Amniotic stem cell (primary cell): ENCODE data around the gene CEP78.
A peak's percentile ranks its signal among the peaks of the same experiment; 100 is the strongest.
"Not testable (repeated sequence)": the region's sequence is repeated elsewhere in the genome, so short reads cannot be mapped to it uniquely, and the experiment has no call there.

ENCODE experiments used
- DNase-seq: peaks from one replicate; lab custom pipeline; 2025; lab: John Stamatoyannopoulos, UW

The CEP78 gene

DNA sequence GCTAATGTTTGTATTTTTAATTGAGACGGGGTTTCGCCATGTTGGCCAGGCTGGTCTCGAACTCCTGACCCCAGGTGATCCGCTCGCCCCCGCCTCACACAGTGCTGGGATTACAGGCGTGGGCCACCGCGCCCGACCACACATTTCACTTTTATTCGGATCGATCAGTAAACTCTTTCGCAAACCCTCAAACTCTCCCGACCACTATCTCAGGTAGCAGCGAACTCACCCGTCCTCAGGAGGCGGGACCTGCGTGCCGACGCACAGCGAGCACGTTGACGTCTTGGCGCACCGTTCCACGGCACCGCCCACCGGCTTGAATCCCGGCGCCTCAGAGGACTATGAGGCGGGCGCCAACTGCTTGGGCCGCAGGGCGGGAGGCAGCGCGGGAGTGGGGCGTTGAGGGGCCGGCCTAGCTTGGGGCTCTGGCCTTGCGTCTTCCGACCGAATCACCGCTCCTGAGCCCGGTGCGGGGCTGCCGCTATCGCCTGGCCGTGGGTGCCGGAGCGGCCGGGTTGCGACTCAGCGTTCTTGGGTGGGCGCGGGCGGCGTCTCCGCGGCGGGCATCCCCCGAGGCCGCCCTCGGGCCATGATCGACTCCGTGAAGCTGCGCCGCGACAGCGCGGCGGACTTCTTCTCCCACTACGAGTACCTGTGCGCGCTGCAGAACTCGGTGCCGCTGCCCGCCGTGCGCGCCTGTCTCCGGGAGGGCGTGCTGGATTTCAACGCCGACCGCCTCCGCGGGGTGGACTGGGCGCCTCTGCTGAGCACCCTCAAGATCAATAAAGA lies at the start of gene CEP78:
TSS of gene CEP78 (plus strand) at position 314 of the 789 bp plus-strand sequence. CDS start at position 590, 276 bp downstream.
- DNase-seq, result peak; percentile 79

DNA sequence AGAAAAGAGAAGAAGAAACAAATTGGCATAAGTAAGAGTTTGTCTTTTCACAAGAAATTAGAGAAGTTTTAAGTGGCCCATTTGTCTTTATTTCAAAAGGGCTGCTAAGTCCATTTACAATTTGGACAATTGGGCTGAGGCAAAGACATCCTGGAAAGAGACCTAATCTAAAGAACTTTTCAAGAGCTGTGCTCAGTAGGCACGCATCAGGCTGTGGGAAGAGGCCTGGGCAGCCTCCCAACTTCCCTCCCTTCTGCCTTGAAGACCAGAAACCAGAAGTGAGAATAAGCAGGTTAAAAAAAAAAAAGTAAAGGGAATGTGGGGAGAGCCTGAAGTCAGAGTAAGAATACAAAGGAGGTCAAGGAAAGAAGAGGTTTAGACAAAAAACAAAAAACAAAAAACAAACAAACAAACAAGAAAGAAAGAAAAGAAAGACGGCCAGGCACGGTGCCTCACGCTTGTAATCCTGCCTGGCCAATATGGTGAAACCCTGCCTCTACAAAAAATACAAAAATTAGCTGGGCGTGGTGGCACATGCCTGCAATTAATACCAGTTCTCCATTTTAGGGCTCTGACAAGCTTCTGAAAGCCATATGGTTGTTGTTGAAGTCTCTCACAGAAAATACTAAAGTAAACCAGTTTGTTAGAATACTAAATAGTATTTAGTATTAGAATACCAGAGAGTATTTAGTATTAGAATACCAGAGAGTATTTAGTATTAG lies 48.0 kb upstream of the CEP78 start:
- DNase-seq, result no peak

GRCh38 chr9:78188594-78188993 lies 47.3 kb upstream of the CEP78 start:
- DNase-seq, result no peak

- DNase-seq, result no peak
These were observed 46.9 kb upstream of the CEP78 start for GRCh38 chr9:78189001-78189400.

DNA sequence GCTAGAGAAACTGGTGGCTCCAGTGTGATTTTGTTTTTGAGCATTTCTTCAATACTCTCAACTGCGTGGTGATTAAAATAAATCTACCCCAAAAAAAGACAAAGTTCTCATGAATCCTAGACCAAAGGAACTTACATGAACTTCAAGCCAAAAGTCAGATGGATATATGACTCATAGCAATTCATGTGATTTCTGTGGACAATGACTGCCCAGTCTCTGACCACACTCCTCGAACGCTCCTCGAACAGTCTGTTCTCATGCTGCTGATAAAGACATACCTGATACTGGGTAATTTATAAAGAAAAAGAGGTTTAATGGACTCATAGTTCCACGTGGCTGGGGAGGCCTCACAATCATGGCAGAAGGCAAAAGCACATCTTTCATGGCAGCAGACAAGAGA lies 46.4 kb upstream of the CEP78 start:
- no peak for DNase-seq

GRCh38 chr9:78191931-78192330 lies 43.9 kb upstream of the CEP78 start:
- DNase-seq, result no peak

DNA sequence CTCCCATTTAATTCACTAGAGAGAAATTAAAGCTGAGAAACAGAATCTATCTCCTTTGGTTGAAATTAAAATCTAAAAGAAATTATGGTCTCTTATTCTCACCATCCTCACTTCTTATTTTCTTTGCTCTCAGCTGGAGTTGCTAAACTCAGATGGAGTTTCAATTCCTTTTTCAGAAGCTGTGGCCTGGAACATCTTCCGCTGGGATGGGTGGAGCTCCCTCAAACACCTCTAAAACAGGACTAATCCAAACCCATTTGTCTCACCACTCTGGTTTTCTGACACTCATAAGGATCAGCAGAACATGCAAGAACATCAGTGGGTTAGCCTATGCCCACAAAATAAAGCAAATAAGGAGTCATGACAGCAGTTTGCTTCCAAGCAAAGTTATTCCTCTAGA lies 39.6 kb upstream of the CEP78 start:
- no peak for DNase-seq

DNA sequence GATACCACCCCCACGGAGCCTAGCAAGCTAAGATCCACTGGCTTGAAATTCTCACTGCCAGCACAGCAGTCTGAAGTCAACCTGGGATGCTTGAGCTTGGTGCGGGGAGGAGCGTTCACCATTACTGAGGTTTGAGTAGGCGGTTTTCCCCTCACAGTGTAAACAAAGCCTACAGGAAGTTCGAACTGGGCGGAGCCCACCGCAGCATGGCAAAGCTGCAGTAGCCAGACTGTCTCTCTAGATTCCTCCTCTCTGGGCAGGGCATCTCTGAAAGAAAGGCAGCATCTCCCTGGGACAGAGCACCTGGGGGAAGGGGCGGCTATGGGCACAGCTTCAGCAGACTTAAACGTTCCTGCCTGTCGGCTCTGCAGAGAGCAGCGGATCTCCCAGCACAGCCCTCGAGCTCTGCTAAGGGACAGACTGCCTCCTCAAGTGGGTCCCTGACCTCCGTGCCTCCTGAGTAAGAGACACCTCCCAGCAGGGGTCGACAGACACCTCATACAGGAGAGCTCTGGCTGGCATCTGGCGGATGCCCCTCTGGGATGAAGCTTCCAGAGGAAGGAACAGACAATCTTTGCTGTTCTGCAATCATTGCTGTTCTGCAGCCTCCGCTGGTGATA lies 34.6 kb upstream of the CEP78 start:
- DNase-seq, result not testable (repeated sequence)

- DNase-seq, result no peak
These were observed 28.6 kb upstream of the CEP78 start for GRCh38 chr9:78207319-78207718.

GRCh38 chr9:78207901-78208300 lies 28.0 kb upstream of the CEP78 start:
- no peak for DNase-seq

GRCh38 chr9:78209127-78209526 lies 26.7 kb upstream of the CEP78 start:
- DNase-seq, result no peak

DNA sequence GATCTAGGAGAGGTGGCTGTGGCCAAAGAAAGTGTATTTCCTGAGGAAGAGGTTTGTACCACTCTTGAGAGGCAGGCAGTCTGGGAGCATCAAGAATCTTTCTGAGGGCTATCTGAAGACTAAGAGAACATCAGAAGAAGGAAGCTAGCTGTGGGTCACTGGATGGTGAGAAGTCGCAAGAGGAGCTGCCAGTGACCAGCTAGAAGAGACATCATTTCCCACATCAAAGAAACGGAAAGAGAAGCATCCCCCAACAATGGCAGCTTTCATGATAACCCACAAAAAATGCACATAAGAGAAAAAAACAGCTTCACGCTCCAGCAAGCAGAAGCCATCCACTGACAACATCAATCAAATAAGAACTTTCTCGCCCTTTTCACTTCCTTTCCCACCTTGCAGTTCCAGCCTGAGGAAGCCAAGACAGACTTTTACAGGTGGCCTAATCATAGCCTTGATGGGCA lies 25.0 kb upstream of the CEP78 start:
- DNase-seq, result no peak

GRCh38 chr9:78212868-78213267 lies 23.0 kb upstream of the CEP78 start:
- DNase-seq, result no peak

DNA sequence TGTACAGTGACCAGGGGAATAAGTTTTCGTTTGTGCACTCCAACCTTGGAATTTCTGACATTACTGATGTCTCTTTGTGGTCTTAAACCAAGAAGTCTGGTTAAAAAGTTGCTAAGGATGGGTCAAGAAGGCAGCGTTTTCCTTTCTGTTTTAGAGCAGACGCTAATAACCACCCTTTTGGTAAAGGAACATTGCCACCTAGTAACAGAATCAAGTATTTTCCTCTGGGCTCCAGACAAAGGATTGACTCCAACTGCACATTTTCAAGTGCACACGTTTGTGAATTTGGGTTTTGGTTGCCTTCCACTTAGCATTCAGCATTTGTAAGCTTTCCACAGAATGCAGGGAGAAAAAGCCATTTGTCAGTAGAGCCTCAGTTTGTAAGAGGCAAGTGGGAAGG lies 22.2 kb upstream of the CEP78 start:
- peak; percentile 16 for DNase-seq

DNA sequence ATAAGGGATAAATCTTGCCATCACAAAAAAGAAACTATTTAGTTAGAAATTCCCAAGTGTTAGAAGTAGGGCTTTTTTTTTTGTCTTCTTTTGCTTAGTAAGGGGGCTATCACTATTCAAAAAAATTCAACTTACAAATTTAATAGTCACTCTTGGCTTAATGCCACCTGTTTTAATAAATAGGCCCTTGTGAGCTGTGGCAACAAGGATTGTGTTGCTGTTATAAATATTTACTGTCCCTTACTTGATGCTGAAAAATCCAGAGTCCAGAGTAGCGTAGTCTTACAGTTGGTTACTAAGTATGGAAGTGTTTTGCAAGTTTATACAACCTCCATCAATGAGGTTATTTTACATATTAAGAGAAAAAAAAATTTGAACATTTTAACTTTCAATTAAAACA lies 21.4 kb upstream of the CEP78 start:
- no peak for DNase-seq

- peak; percentile 61 for DNase-seq
These were observed 20.2 kb upstream of the CEP78 start for GRCh38 chr9:78215706-78216105.

- DNase-seq, result no peak
These were observed 17.0 kb upstream of the CEP78 start for GRCh38 chr9:78218890-78219289.

DNA sequence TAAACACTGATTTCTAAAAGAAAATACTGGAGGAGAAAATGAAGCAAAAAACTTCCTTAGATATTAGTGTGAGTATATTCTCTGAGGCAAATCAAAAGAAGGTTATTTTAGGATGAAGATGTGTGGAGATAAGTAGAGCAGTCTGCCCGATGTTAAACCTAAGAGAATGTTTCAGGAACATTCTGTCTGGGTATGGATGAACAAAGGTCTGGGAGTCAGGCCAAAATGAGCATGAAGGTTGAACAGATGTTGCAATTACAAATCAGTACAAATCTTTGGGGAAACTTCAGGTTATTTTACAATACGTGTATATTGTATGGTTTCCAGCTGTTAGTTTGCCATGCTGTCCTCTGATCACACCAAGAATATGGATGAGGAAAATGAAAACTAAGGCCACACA lies 14.4 kb upstream of the CEP78 start:
- no peak for DNase-seq

DNA sequence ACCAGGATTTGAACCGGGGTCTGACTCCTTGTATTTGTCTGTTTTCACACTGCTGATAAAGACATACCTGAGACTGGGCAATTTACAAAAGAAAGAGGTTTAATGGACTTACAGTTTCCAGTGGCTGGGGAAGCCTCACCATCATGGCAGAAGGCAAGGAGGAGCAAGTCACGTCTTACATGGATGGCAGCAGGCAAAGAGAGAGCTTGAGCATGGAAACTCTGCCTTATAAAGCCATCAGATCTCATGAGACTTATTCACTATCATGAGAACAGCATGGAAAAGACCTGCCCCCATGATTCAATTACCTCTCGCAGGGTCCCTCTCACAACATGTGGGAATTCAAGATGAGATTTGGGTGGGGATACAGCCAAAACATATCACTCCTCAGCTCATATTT lies 14.0 kb upstream of the CEP78 start:
- not testable (repeated sequence) for DNase-seq

GRCh38 chr9:78230761-78231160 lies 5.1 kb upstream of the CEP78 start:
- DNase-seq, result no peak

GRCh38 chr9:78232471-78232870 lies 3.4 kb upstream of the CEP78 start:
- not testable (repeated sequence) for DNase-seq

DNA sequence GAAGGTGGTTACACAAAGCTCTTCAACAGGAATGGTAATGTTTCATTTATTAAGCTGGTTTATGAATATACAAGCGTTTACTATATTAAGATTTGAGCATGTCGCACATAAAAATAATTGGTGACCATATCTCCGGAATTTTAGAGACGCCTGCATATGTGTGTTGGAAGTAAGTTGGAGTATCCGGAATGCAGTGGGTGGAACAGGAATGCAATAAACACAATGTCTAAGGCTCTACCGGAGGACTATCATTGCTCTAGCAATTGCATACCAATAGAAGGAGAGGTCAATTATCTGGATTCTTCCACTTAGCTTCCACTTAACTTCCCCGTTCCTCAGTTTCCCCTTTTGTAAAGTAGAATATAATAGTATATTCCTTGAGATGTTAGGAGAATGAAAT lies 1.1 kb upstream of the CEP78 start:
- no peak for DNase-seq

GRCh38 chr9:78235256-78235761 lies 566 bp upstream of the CEP78 start:
- DNase-seq, result no peak
